GM12892 (cell line): ENCODE measurements around the gene KRTAP10-1.

Source experiments
- POLR2A ChIP-seq: IDR thresholded peaks from 2 replicates; pipeline ENCODE4 v1.6.1; 2011; ENCODE audit warnings: low read depth, low read length, control low read depth
- POLR2AphosphoS5 ChIP-seq: IDR thresholded peaks from 2 replicates; pipeline ENCODE4 v1.6.1; 2011; ENCODE audit warnings: low read depth, low read length, control low read depth

GRCh38 chr21:44511219-44511937 is 28.6 kb downstream of the KRTAP10-1 start:
- TF ChIP-seq POLR2AphosphoS5 (no peak), POLR2A (no peak)
